Measurements from ENCODE around the gene CCNB2. TPM values are rescaled to one million over a fixed set of nuclear protein-coding genes. Genes with fewer than 3 reads are reported as not detected.
"Not testable (repeated sequence)": the region's sequence is repeated elsewhere in the genome, so short reads cannot be mapped to it uniquely, and the experiment has no call there.

Gene CCNB2
- total RNA-seq, 1 donor from 2014 or later, result 12.8 TPM

- Histone ChIP-seq H3K4me3 (ENCODE audit: low read depth, low read length) (no peak overlapping the region), H3K36me3 (ENCODE audit: control insufficient read depth, insufficient read depth, low read length) (peaks cover 1% of the 10 kb centered on the region), H3K27me3 (ENCODE audit: control insufficient read depth, insufficient read depth, low read length) (no peaks in the 10 kb centered on the region)
- TF ChIP-seq CTCF (IDR thresholded peaks at IDR 0.05; ENCODE audit: insufficient read depth, low read length, poor library complexity, severe bottlenecking), result no peak
- no peak for DNase-seq (ENCODE audit: low read depth)
Measured at GRCh38 chr15:59120937-59121336, 16.0 kb downstream of the CCNB2 start.

- H3K36me3 ChIP-seq (ENCODE audit: control insufficient read depth, insufficient read depth, low read length), result peaks cover 1% of the 10 kb centered on the region
- no peak for TF ChIP-seq CTCF (IDR thresholded peaks at IDR 0.05; ENCODE audit: insufficient read depth, low read length, poor library complexity, severe bottlenecking)
- DNase-seq (ENCODE audit: low read depth), result no peak
- no peak overlapping the region for H3K4me3 ChIP-seq (ENCODE audit: low read depth, low read length)
- H3K27me3 ChIP-seq (ENCODE audit: control insufficient read depth, insufficient read depth, low read length), result no peaks in the 10 kb centered on the region
Measured at GRCh38 chr15:59124261-59124660, 19.3 kb downstream of the CCNB2 start.

- H3K4me3 ChIP-seq (ENCODE audit: low read depth, low read length); H3K27me3 ChIP-seq (ENCODE audit: control insufficient read depth, insufficient read depth, low read length); DNase-seq (ENCODE audit: low read depth); H3K36me3 ChIP-seq (ENCODE audit: control insufficient read depth, insufficient read depth, low read length): not testable (repeated sequence)
Measured at GRCh38 chr15:59125683-59126082, 20.7 kb downstream of the CCNB2 start.

- not testable (repeated sequence) for H3K36me3 ChIP-seq (ENCODE audit: control insufficient read depth, insufficient read depth, low read length); H3K27me3 ChIP-seq (ENCODE audit: control insufficient read depth, insufficient read depth, low read length); DNase-seq (ENCODE audit: low read depth); H3K4me3 ChIP-seq (ENCODE audit: low read depth, low read length)
Measured at GRCh38 chr15:59127255-59127654, 22.3 kb downstream of the CCNB2 start.

GRCh38 chr15:59131456-59131855 is 26.5 kb downstream of the CCNB2 start:
- no peak for DNase-seq (ENCODE audit: low read depth)
- Histone ChIP-seq H3K27me3 (ENCODE audit: control insufficient read depth, insufficient read depth, low read length) (no peaks in the 10 kb centered on the region), H3K36me3 (ENCODE audit: control insufficient read depth, insufficient read depth, low read length) (peaks cover 1% of the 10 kb centered on the region), H3K4me3 (ENCODE audit: low read depth, low read length) (no peak overlapping the region)
- TF ChIP-seq CTCF (IDR thresholded peaks at IDR 0.05; ENCODE audit: insufficient read depth, low read length, poor library complexity, severe bottlenecking), result no peak

- DNase-seq (ENCODE audit: low read depth), result no peak
- Histone ChIP-seq H3K4me3 (ENCODE audit: low read depth, low read length) (no peak overlapping the region), H3K27me3 (ENCODE audit: control insufficient read depth, insufficient read depth, low read length) (no peaks in the 10 kb centered on the region), H3K36me3 (ENCODE audit: control insufficient read depth, insufficient read depth, low read length) (peaks cover 4% of the 10 kb centered on the region)
- no peak for TF ChIP-seq CTCF (IDR thresholded peaks at IDR 0.05; ENCODE audit: insufficient read depth, low read length, poor library complexity, severe bottlenecking)
Measured at GRCh38 chr15:59131969-59132562, 27.1 kb downstream of the CCNB2 start.

- Histone ChIP-seq H3K36me3 (ENCODE audit: control insufficient read depth, insufficient read depth, low read length) (peaks cover 4% of the 10 kb centered on the region), H3K27me3 (ENCODE audit: control insufficient read depth, insufficient read depth, low read length) (no peaks in the 10 kb centered on the region), H3K4me3 (ENCODE audit: low read depth, low read length) (no peak overlapping the region)
- DNase-seq (ENCODE audit: low read depth), result no peak
- TF ChIP-seq CTCF (IDR thresholded peaks at IDR 0.05; ENCODE audit: insufficient read depth, low read length, poor library complexity, severe bottlenecking), result no peak
Measured at GRCh38 chr15:59133929-59134427, 29.0 kb downstream of the CCNB2 start.

Measured in kidney epithelial cell (primary cell).